ENCODE measurements around the gene CLCN3.

The CLCN3 gene

DNA sequence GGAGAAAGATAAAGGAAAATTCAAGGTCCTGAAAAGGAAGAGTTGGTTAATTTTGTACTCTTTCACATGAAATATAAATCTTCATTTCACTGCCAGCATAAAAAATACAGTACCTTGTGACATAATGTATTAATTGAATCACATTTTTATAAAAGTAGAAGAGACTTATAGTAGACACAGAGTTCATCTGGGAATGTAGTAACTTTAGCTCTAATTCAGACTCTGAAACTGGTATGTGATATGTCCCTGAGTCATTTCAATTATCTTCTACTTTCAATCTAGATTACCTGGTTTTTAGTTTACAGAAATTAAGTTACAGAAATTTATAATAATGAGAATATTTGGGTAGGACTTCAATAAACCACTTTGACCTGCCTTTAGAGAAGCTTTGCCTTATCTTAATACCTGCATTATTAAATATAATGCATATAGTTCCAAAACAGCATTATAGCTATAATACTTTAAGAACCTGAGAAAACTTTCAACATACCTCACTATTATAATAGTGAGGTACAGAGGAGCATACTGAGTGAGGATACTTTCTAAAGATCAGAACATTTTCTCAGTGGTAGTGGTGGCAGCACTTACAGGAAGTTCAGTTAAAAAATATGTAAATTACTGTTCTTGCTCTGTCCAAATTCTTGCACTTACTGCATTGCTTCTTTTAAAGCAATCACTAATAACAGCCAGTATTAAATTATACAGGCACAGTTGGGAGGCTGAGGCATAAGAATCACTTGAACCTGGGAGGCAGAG is 19.2 kb upstream of the CLCN3 start:
- no peak overlapping the region for H3K9ac ChIP-seq (ENCODE audit: low read depth in 1 of 2, low read length in 2 of 2)
- H3K27ac ChIP-seq (ENCODE audit: low read depth in 2 of 2, low read length in 2 of 2) = no peak overlapping the region
- H3K27me3 ChIP-seq (ENCODE audit: control insufficient read depth in 2 of 2, insufficient read depth in 2 of 2, low read length in 2 of 2) = no peaks in the 10 kb centered on the region
- H3K4me1 ChIP-seq (ENCODE audit: control insufficient read depth in 2 of 2, insufficient read depth in 2 of 2, low read length in 2 of 2) = no peaks in the 10 kb centered on the region
- H3K36me3 ChIP-seq (ENCODE audit: control insufficient read depth in 2 of 2, insufficient read depth in 2 of 2, low read length in 2 of 2) = peaks cover 3 to 7% of the 10 kb centered on the region in 2 donors
- no peaks in the 10 kb centered on the region for H3K9me3 ChIP-seq (ENCODE audit: control insufficient read depth in 2 of 2, low read length in 2 of 2)
- H3K4me3 ChIP-seq (ENCODE audit: low read length in 2 of 2) = no peak overlapping the region

DNA sequence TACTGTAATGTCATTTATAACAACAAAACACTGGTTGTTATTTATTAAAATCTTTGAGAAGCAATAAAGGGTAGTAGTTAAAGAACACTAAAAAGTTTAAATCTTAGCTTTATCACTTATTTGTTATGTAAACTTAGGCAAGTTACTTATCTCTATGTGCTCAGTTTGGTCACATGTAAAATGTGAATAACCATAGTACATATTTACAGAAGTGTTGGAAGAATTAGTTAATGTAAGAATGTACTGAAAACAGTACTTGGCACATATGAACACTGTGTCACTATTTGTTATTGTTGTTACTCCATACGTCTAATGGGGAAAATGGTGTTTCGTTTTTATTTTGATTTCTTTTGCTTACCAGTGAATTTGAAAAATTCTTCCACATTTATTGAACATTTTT is 17.1 kb upstream of the CLCN3 start:
- Histone ChIP-seq H3K9me3 (ENCODE audit: control insufficient read depth in 2 of 2, low read length in 2 of 2) (no peaks in the 10 kb centered on the region), H3K27ac (ENCODE audit: low read depth in 2 of 2, low read length in 2 of 2) (no peak overlapping the region), H3K9ac (ENCODE audit: low read depth in 1 of 2, low read length in 2 of 2) (no peak overlapping the region), H3K4me3 (ENCODE audit: low read length in 2 of 2) (no peak overlapping the region), H3K36me3 (ENCODE audit: control insufficient read depth in 2 of 2, insufficient read depth in 2 of 2, low read length in 2 of 2) (peaks cover 3 to 7% of the 10 kb centered on the region in 2 donors), H3K27me3 (ENCODE audit: control insufficient read depth in 2 of 2, insufficient read depth in 2 of 2, low read length in 2 of 2) (no peaks in the 10 kb centered on the region), H3K4me1 (ENCODE audit: control insufficient read depth in 2 of 2, insufficient read depth in 2 of 2, low read length in 2 of 2) (no peaks in the 10 kb centered on the region)

DNA sequence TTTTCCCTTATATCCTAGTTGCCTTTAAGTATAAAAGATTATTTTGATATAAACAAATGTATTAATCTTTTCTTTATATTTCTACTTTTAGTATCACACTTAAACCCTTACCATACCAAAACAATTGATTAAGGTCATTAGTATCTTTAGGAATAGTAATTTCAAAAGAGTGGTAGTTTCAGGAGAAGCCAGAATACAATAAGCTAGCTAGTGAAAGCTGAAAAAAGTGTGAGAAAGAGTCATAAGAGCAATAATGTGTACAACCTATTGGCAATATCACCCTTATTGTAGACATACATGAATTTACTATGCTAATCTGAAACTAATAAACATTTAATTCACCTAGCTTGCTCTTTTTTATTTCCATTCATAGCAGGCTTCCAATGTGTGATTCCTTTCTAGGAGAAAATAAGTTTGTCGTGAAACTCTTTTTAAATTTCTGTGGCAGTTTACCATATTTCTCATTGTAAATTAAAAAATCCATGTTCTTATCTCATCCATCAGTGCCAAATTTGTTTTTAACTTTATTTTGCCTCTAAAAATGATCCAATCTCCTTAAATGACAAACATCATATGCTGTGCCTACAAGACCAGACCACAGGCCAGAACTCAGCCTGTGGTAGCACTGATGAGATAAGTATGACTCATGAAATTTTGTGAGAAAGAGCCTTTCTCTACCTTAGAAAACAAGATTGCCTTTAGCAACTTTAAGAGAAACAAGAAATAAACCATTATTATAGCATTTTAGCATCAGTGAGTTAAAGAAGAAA is 16.1 kb upstream of the CLCN3 start:
- Histone ChIP-seq H3K9ac (ENCODE audit: low read depth in 1 of 2, low read length in 2 of 2) (no peak overlapping the region), H3K27me3 (ENCODE audit: control insufficient read depth in 2 of 2, insufficient read depth in 2 of 2, low read length in 2 of 2) (no peaks in the 10 kb centered on the region), H3K27ac (ENCODE audit: low read depth in 2 of 2, low read length in 2 of 2) (no peak overlapping the region)

DNA sequence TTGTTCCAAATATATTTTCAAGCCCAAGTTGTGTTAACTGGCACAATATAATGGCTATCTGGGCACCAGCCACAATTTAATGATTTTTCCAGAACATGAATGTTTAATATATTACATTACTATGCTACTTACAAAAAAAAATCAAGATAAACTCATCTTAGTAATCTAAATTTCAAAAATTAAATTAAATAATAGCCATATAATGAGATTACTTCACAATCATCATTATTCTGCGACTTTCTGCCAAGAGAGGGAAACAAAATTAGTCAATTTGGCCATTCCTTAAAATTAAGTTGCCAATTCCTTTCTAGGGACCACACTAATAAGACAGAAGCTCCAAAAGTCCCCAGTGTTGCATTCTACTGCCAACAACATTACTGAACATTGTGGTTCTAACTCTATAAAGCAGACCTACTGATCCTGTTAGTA is 15.5 kb upstream of the CLCN3 start:
- Histone ChIP-seq H3K36me3 (ENCODE audit: control insufficient read depth in 2 of 2, insufficient read depth in 2 of 2, low read length in 2 of 2) (peaks cover 3 to 7% of the 10 kb centered on the region in 2 donors), H3K27ac (ENCODE audit: low read depth in 2 of 2, low read length in 2 of 2) (no peak overlapping the region), H3K4me3 (ENCODE audit: low read length in 2 of 2) (no peak overlapping the region), H3K27me3 (ENCODE audit: control insufficient read depth in 2 of 2, insufficient read depth in 2 of 2, low read length in 2 of 2) (no peaks in the 10 kb centered on the region), H3K9me3 (ENCODE audit: control insufficient read depth in 2 of 2, low read length in 2 of 2) (no peaks in the 10 kb centered on the region), H3K9ac (ENCODE audit: low read depth in 1 of 2, low read length in 2 of 2) (no peak overlapping the region), H3K4me1 (ENCODE audit: control insufficient read depth in 2 of 2, insufficient read depth in 2 of 2, low read length in 2 of 2) (no peaks in the 10 kb centered on the region)

More for the DNA sequence above, 16.1 kb upstream of the CLCN3 start:
- H3K9me3 ChIP-seq (ENCODE audit: control insufficient read depth in 2 of 2, low read length in 2 of 2) = no peaks in the 10 kb centered on the region
- peaks cover 3 to 7% of the 10 kb centered on the region in 2 donors for H3K36me3 ChIP-seq (ENCODE audit: control insufficient read depth in 2 of 2, insufficient read depth in 2 of 2, low read length in 2 of 2)
- H3K4me1 ChIP-seq (ENCODE audit: control insufficient read depth in 2 of 2, insufficient read depth in 2 of 2, low read length in 2 of 2) = no peaks in the 10 kb centered on the region
- no peak overlapping the region for H3K4me3 ChIP-seq (ENCODE audit: low read length in 2 of 2)

DNA sequence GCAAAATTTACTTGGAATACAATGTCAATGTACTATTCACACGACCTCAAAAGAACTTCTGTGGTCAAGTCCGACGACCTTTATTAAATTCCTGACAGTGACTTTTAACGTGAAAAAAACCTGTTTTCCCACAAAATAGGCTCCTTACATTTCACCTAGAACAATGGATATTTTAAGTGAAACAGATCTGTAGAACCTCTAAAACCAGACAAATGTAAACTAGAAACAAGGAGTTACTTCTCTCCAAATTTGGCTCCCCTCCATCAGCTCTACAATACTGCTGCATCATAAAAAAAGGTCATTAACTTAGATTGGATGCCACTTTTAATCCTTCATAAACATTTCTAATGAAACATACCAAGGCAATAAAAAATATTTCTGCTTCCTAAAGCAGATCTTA is 9.2 kb upstream of the CLCN3 start:
- H3K36me3 ChIP-seq (ENCODE audit: control insufficient read depth in 2 of 2, insufficient read depth in 2 of 2, low read length in 2 of 2) = no peaks in the 10 kb centered on the region
- H3K4me3 ChIP-seq (ENCODE audit: low read length in 2 of 2) = peak overlapping the region in 1 of 2 donors; percentile 90
- no peak overlapping the region for H3K27ac ChIP-seq (ENCODE audit: low read depth in 2 of 2, low read length in 2 of 2)
- H3K27me3 ChIP-seq (ENCODE audit: control insufficient read depth in 2 of 2, insufficient read depth in 2 of 2, low read length in 2 of 2) = no peaks in the 10 kb centered on the region
- H3K9me3 ChIP-seq (ENCODE audit: control insufficient read depth in 2 of 2, low read length in 2 of 2) = no peaks in the 10 kb centered on the region
- peaks cover 4 to 19% of the 10 kb centered on the region in 2 donors for H3K4me1 ChIP-seq (ENCODE audit: control insufficient read depth in 2 of 2, insufficient read depth in 2 of 2, low read length in 2 of 2)
- H3K9ac ChIP-seq (ENCODE audit: low read depth in 1 of 2, low read length in 2 of 2) = peak overlapping the region in 1 of 2 donors; percentile 96

DNA sequence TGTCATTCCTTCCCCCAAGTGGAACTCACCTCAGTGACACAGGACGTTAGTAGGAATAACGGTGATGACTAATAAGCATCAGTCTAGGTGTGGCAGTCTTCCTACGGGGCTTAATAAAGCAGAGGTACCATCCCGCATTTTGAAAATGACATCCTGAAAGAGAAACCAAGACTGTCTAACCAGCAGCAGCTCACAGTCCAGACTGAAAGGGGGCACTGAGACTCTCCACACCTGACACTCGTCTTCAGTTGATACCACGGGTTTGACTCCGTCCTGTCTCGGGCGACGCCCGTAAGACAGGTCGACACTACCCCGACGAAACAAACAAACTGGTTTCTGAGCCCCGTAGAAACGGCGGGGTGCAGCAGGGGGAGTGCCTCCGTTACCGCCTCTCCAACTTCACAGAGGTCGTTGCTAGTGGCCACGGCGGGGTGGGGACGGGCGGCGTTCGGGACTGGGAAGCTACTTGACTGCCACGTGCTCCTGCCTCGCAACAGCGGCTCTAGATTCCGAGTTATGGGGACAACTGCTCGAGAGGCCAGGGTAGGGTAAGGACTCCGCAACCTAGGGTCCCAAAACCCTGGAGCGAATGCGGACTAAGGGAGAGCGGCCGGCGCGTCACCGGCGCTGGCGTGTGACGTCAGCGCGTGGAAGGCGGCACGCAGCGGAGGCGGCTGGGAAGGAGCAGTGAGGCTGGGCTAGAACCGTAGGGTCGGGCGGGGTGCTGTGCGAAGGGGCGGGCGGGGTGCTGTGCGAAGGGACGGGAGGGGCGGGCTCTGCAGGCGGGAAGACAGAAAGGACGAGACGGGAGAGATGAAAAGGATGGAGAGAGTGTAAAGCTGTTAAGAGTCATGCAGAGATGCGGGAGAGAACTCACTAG is 8.1 kb upstream of the CLCN3 start, which contains the start of gene NEK1:
TSS of gene NEK1 (minus strand) at position 593 of the 880 bp plus-strand sequence. CDS start 9,953 bp downstream, outside the sequence.
- no peaks in the 10 kb centered on the region for H3K9me3 ChIP-seq (ENCODE audit: control insufficient read depth in 2 of 2, low read length in 2 of 2)
- no peaks in the 10 kb centered on the region for H3K36me3 ChIP-seq (ENCODE audit: control insufficient read depth in 2 of 2, insufficient read depth in 2 of 2, low read length in 2 of 2)
- peaks cover 4 to 22% of the 10 kb centered on the region in 2 donors for H3K4me1 ChIP-seq (ENCODE audit: control insufficient read depth in 2 of 2, insufficient read depth in 2 of 2, low read length in 2 of 2)
- H3K27me3 ChIP-seq (ENCODE audit: control insufficient read depth in 2 of 2, insufficient read depth in 2 of 2, low read length in 2 of 2) = no peaks in the 10 kb centered on the region
- H3K9ac ChIP-seq (ENCODE audit: low read depth in 1 of 2, low read length in 2 of 2) = peak within 1 kb of the TSS; percentile 95 to 96
- H3K27ac ChIP-seq (ENCODE audit: low read depth in 2 of 2, low read length in 2 of 2) = peak within 1 kb of the TSS; percentile 96 to 98
- peak within 1 kb of the TSS; percentile 88 to 90 for H3K4me3 ChIP-seq (ENCODE audit: low read length in 2 of 2)

DNA sequence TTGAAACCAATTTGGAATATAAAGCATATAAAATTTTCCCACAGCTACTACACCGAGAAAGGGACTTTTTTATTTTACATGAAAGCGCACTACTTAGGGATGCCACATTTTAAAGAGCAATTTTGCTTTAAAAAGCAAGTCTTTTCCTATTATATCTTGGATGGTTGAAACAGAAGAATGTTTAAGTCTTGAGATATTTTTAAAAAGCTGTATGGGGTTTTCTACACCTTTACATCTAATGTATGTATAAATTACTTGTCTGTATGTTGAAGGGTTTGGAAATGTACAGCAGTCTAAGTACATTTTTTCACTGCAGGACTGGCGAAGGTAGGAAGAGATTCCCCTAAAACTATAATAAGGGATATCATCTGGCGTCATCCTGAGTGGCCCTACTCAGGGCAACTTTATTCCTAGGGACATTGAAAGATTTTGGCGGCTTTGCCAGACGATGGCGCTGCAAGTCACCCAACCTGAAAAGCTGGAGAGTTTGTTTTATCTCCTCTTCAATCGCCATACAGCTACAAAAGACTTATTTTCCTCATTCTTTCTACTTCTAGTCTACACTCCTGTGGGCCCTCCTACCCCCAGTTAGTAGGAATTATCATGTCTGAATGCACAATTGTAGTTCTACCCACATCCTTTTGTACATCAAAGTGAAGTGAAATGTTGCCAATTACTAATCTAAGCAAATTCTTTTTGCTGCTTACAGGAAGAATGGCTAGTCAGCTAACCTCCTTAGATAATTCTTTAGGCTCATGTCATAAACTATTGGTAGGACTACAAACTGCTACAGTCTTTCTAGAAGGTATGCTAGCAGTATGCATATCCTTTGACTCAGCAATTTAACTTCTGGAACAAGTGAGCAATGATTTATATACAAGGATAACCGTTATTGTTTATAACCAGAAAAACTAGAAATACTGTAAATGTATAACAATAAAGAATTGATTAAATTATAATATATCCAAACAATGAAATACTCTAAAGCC is 7.2 kb upstream of the CLCN3 start:
- Histone ChIP-seq H3K27ac (ENCODE audit: low read depth in 2 of 2, low read length in 2 of 2) (peak overlapping the region; percentile 96 to 98), H3K4me3 (ENCODE audit: low read length in 2 of 2) (peak overlapping the region; percentile 88 to 90), H3K27me3 (ENCODE audit: control insufficient read depth in 2 of 2, insufficient read depth in 2 of 2, low read length in 2 of 2) (no peaks in the 10 kb centered on the region), H3K9me3 (ENCODE audit: control insufficient read depth in 2 of 2, low read length in 2 of 2) (no peaks in the 10 kb centered on the region), H3K36me3 (ENCODE audit: control insufficient read depth in 2 of 2, insufficient read depth in 2 of 2, low read length in 2 of 2) (no peaks in the 10 kb centered on the region), H3K4me1 (ENCODE audit: control insufficient read depth in 2 of 2, insufficient read depth in 2 of 2, low read length in 2 of 2) (peaks cover 4 to 22% of the 10 kb centered on the region in 2 donors), H3K9ac (ENCODE audit: low read depth in 1 of 2, low read length in 2 of 2) (peak overlapping the region; percentile 27 to 50)

DNA sequence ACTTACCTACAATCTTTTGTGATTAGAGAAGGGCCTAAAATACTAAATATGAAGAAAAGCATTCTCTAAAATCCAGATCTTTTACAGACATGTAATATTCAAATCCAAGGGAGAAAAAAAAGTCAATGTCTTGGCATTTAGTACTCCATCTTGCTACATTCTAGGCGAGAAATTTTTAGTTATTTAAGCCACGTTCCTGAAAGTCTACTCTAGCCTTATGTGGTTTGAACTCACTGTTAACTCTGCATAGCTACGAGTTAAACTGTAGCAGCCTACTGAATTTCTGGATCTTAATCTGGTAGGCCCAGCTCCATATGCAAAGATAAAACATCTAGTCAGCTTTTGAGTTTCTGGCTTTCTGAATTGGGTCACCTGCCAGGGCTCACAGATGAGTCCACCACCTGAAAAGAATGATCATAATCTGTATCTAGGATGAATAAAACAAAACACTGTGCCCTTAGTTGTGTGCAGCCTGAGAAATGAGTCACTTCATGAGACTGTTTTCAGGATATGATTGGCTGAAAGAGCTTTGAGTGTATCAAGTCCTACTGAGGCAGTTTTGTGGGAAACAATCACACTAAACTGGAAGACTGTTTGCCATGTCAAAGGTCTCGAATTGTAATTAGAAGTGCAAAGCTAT is 4.8 kb upstream of the CLCN3 start:
- H3K4me3 ChIP-seq (ENCODE audit: low read length in 2 of 2) = no peak overlapping the region
- no peaks in the 10 kb centered on the region for H3K9me3 ChIP-seq (ENCODE audit: control insufficient read depth in 2 of 2, low read length in 2 of 2)
- H3K9ac ChIP-seq (ENCODE audit: low read depth in 1 of 2, low read length in 2 of 2) = no peak overlapping the region
- H3K36me3 ChIP-seq (ENCODE audit: control insufficient read depth in 2 of 2, insufficient read depth in 2 of 2, low read length in 2 of 2) = no peaks in the 10 kb centered on the region
- no peak overlapping the region for H3K27ac ChIP-seq (ENCODE audit: low read depth in 2 of 2, low read length in 2 of 2)
- H3K4me1 ChIP-seq (ENCODE audit: control insufficient read depth in 2 of 2, insufficient read depth in 2 of 2, low read length in 2 of 2) = peaks cover 4 to 25% of the 10 kb centered on the region in 2 donors
- H3K27me3 ChIP-seq (ENCODE audit: control insufficient read depth in 2 of 2, insufficient read depth in 2 of 2, low read length in 2 of 2) = no peaks in the 10 kb centered on the region

Data from mucosa of rectum (tissue), 2 donors.